Measurements from ENCODE around the gene LASP1.
A peak's percentile ranks its signal among the peaks of the same experiment; 100 is the strongest.
"Not testable (repeated sequence)": the region's sequence is repeated elsewhere in the genome, so short reads cannot be mapped to it uniquely, and the experiment has no call there.

Gene LASP1

GRCh38 chr17:38939987-38940386 lies 70.1 kb downstream of the LASP1 start:
- DNase-seq = no peak
- no peak for TF ChIP-seq POLR2A (IDR thresholded peaks at IDR 0.05; ENCODE audit: low read length)
- no peak for TF ChIP-seq GATA1 (IDR thresholded peaks at IDR 0.05; ENCODE audit: low read depth, low read length)

GRCh38 chr17:38940404-38940803 lies 70.5 kb downstream of the LASP1 start:
- no peak for TF ChIP-seq GATA1 (IDR thresholded peaks at IDR 0.05; ENCODE audit: low read depth, low read length)
- no peak for TF ChIP-seq POLR2A (IDR thresholded peaks at IDR 0.05; ENCODE audit: low read length)
- no peak for DNase-seq

- no peak for DNase-seq
- TF ChIP-seq POLR2A (IDR thresholded peaks at IDR 0.05; ENCODE audit: low read length) (no peak), GATA1 (IDR thresholded peaks at IDR 0.05; ENCODE audit: low read depth, low read length) (no peak)
Observed at GRCh38 chr17:38942696-38943334, 73.0 kb downstream of the LASP1 start.

DNA sequence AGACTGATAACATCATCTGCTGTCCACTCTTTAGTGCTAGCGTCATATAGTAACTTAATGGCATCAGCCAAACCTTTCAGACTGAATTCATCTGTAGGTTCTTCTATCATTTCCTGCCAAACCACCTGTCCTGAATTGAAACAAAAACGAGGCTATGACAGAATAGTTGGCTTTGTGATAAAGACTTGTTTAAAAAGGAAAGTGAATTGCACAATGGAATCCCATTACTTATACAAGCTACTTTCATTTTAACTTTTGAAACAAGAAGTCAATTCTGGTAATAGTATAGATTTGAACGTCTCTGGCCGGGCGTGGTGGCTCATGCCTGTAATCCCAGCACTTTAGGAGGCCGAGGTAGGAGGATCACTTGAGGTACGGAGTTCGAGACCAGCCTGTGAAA lies 73.7 kb downstream of the LASP1 start:
- no peak for DNase-seq
- no peak for TF ChIP-seq POLR2A (IDR thresholded peaks at IDR 0.05; ENCODE audit: low read length)
- TF ChIP-seq GATA1 (IDR thresholded peaks at IDR 0.05; ENCODE audit: low read depth, low read length) = no peak

GRCh38 chr17:38947189-38947588 lies 77.3 kb downstream of the LASP1 start:
- TF ChIP-seq GATA1 (IDR thresholded peaks at IDR 0.05; ENCODE audit: low read depth, low read length) (no peak), POLR2A (IDR thresholded peaks at IDR 0.05; ENCODE audit: low read length) (no peak)
- DNase-seq = no peak

DNA sequence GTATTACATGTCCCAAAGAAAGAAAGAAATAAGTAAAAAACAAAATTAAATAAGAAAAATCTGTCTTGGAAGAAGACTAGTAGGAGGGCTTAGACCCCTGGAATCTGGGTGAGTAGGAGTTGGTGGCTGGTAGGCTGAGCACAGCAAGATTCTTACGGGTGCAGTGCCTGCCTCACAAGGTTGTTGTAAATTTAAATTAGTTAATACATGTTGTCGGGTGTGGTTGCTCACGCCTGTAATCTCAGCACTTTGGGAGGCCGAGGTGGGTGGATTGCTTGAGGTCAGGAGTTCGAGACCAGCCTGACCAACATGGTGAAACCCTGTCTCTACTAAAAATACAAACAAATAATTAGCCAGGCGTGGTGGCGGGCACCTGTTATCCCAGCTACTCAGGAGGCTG lies 83.9 kb downstream of the LASP1 start:
- DNase-seq = not testable (repeated sequence)

DNA sequence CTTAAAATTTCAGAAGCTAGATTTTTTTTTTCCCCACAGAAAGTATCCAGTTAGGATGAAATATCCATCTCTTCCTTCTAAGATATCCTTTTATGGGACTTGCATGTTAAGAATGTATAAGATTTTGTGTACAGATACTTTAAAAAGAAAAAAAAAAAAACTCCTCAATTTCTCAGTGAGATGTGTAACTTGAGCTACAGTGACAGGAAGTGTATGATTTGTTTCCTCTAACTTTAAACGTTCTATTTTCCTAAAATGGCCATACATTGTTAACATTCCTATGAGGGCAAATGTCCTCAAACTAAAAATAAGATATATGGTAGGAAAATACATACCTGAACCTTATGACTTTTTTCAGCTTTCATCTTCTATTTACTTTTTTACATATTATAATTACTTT lies 88.5 kb downstream of the LASP1 start:
- no peak for DNase-seq
- TF ChIP-seq POLR2A (IDR thresholded peaks at IDR 0.05; ENCODE audit: low read length) = no peak
- no peak for TF ChIP-seq GATA1 (IDR thresholded peaks at IDR 0.05; ENCODE audit: low read depth, low read length)

DNA sequence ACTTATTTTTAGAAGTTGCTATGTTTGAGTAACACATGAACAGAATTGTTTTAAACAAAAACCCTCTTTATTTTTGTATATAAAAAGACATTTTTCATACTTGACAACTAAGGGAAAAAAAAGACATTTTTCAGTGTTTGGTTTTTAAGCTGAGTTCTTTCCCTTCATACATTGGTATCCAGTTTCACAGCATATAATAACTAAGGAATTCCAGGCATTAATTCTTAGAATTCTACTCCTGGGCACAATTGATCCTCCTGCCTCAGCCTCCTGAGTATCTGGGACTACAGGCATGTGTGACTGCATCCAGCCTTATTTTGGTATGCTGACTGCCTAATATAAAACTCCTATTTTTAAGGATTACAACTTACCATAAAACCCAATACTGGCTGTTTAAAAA lies 88.9 kb downstream of the LASP1 start:
- TF ChIP-seq POLR2A (IDR thresholded peaks at IDR 0.05; ENCODE audit: low read length) = no peak
- no peak for TF ChIP-seq GATA1 (IDR thresholded peaks at IDR 0.05; ENCODE audit: low read depth, low read length)
- no peak for DNase-seq

GRCh38 chr17:38959508-38959907 lies 89.7 kb downstream of the LASP1 start:
- no peak for DNase-seq
- TF ChIP-seq POLR2A (IDR thresholded peaks at IDR 0.05; ENCODE audit: low read length) = no peak
- no peak for TF ChIP-seq GATA1 (IDR thresholded peaks at IDR 0.05; ENCODE audit: low read depth, low read length)

- TF ChIP-seq GATA1 (IDR thresholded peaks at IDR 0.05; ENCODE audit: low read depth, low read length) (no peak), POLR2A (IDR thresholded peaks at IDR 0.05; ENCODE audit: low read length) (no peak)
- DNase-seq = no peak
Observed at GRCh38 chr17:38960402-38960801, 90.5 kb downstream of the LASP1 start.

DNA sequence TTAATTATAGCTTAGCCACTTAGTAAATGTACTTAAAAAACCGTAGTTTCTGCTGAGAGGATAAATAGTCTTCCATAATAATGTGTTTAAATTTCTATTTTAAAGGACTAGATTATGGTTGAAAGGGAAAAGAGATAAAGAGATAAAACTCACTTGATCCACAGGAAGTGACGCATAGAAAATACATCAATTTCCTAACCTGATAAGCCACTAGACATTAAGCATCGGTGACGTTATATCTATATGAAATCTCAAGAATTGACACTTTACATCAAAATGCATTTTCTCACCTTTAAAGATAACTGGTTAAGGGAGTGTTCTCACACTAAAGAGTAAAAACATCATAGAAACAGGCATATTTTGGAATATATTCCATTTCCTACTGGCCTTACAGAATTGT lies 91.6 kb downstream of the LASP1 start:
- DNase-seq = no peak
- TF ChIP-seq POLR2A (IDR thresholded peaks at IDR 0.05; ENCODE audit: low read length) = no peak
- no peak for TF ChIP-seq GATA1 (IDR thresholded peaks at IDR 0.05; ENCODE audit: low read depth, low read length)

- TF ChIP-seq GATA1 (IDR thresholded peaks at IDR 0.05; ENCODE audit: low read depth, low read length) (no peak), POLR2A (IDR thresholded peaks at IDR 0.05; ENCODE audit: low read length) (peak; percentile 37)
- DNase-seq = peak; percentile 60 to 65
Observed at GRCh38 chr17:38967290-38967738, 97.5 kb downstream of the LASP1 start, which contains the start of gene FBXO47. Gene FBXO47 (minus strand): TSS chr17:38967403. CDS start chr17:38963025, 4,378 bp downstream.

GRCh38 chr17:38969281-38969680 lies 99.4 kb downstream of the LASP1 start:
- TF ChIP-seq GATA1 (IDR thresholded peaks at IDR 0.05; ENCODE audit: low read depth, low read length) (no peak), POLR2A (IDR thresholded peaks at IDR 0.05; ENCODE audit: low read length) (no peak)
- DNase-seq = no peak

GRCh38 chr17:38970128-38970527 lies 100.3 kb downstream of the LASP1 start:
- DNase-seq = no peak
- no peak for TF ChIP-seq GATA1 (IDR thresholded peaks at IDR 0.05; ENCODE audit: low read depth, low read length)
- no peak for TF ChIP-seq POLR2A (IDR thresholded peaks at IDR 0.05; ENCODE audit: low read length)

- no peak for DNase-seq
- TF ChIP-seq POLR2A (IDR thresholded peaks at IDR 0.05; ENCODE audit: low read length) (no peak), GATA1 (IDR thresholded peaks at IDR 0.05; ENCODE audit: low read depth, low read length) (no peak)
Observed at GRCh38 chr17:38970804-38971203, 100.9 kb downstream of the LASP1 start.

Measured in erythroblast (primary cell).